CD4-positive, alpha-beta T cell treated with Interleukin-6 at 100 ng/mL for 8 hours (primary cell): ENCODE results near the gene GTF2A1.
A peak's percentile ranks its signal among the peaks of the same experiment; 100 is the strongest.
"Not testable (repeated sequence)": the region's sequence is repeated elsewhere in the genome, so short reads cannot be mapped to it uniquely, and the experiment has no call there.

Source experiments
- DNase-seq: peaks from one replicate; pipeline ENCODE4 v3.0.0-alpha.2; 2020; ENCODE audit warnings: mixed read lengths, low spot score

The GTF2A1 gene

GRCh38 chr14:81231540-81231939 lies 10.8 kb upstream of the GTF2A1 start:
- no peak for DNase-seq

GRCh38 chr14:81224222-81224621 lies 3.5 kb upstream of the GTF2A1 start:
- DNase-seq, result no peak

GRCh38 chr14:81223788-81224187 lies 3.0 kb upstream of the GTF2A1 start:
- DNase-seq, result not testable (repeated sequence)

- no peak for DNase-seq
These were observed 1.9 kb upstream of the GTF2A1 start for GRCh38 chr14:81222691-81223090.

GRCh38 chr14:81222126-81222525 lies 1.4 kb upstream of the GTF2A1 start:
- DNase-seq, result no peak

- no peak for DNase-seq
These were observed 882 bp upstream of the GTF2A1 start for GRCh38 chr14:81221579-81222102.

- no peak for DNase-seq
These were observed 254 bp downstream of the GTF2A1 start for GRCh38 chr14:81220580-81220829.

- DNase-seq, result peak; percentile 25
These were observed 790 bp downstream of the GTF2A1 start for GRCh38 chr14:81219759-81220579.

GRCh38 chr14:81219210-81219758 lies 1.5 kb downstream of the GTF2A1 start:
- DNase-seq, result peak; percentile 93

GRCh38 chr14:81211844-81212243 lies 8.9 kb downstream of the GTF2A1 start:
- DNase-seq, result peak; percentile 19

- DNase-seq, result no peak
These were observed 11.5 kb downstream of the GTF2A1 start for GRCh38 chr14:81209167-81209836.

GRCh38 chr14:81208489-81208888 lies 12.3 kb downstream of the GTF2A1 start:
- DNase-seq, result no peak

GRCh38 chr14:81206115-81206514 lies 14.6 kb downstream of the GTF2A1 start:
- no peak for DNase-seq

- DNase-seq, result no peak
These were observed 15.1 kb downstream of the GTF2A1 start for GRCh38 chr14:81205639-81206038.

- DNase-seq, result no peak
These were observed 20.7 kb downstream of the GTF2A1 start for GRCh38 chr14:81200054-81200453.

GRCh38 chr14:81199084-81199483 lies 21.7 kb downstream of the GTF2A1 start:
- DNase-seq, result no peak

GRCh38 chr14:81198651-81199050 lies 22.1 kb downstream of the GTF2A1 start:
- DNase-seq, result no peak

GRCh38 chr14:81193924-81194633 lies 26.7 kb downstream of the GTF2A1 start:
- peak; percentile 3 for DNase-seq

GRCh38 chr14:81192594-81192993 lies 28.2 kb downstream of the GTF2A1 start:
- DNase-seq, result peak; percentile 29

GRCh38 chr14:81187832-81188522 lies 32.8 kb downstream of the GTF2A1 start:
- DNase-seq, result no peak

GRCh38 chr14:81179631-81180030 lies 41.1 kb downstream of the GTF2A1 start:
- DNase-seq, result no peak

GRCh38 chr14:81178063-81178462 lies 42.7 kb downstream of the GTF2A1 start:
- DNase-seq, result no peak
